Measurements from ENCODE around the gene GLIPR1L2. TPM values are rescaled to one million over a fixed set of nuclear protein-coding genes. Genes with fewer than 3 reads are reported as not detected.

Gene GLIPR1L2
- total RNA-seq, 6 donors from 2014 or later = 0.34 to 9.4 (median 2.8) TPM

- no peaks in the 10 kb centered on the region for H3K4me1 ChIP-seq
- H3K27ac ChIP-seq = no peak overlapping the region
- WGBS, 2 donors = 86 to 91% methylated on average over 1 of the region's 1 CpG
- H3K36me3 ChIP-seq = no peaks in the 10 kb centered on the region
- H3K4me3 ChIP-seq = no peak overlapping the region
- DNase-seq (no peak), ATAC-seq (ENCODE audit: low FRiP score in 2 of 2) (no peak)
- no peaks in the 10 kb centered on the region for H3K27me3 ChIP-seq
- TF ChIP-seq POLR2A (IDR thresholded peaks at IDR 0.05) (no peak), EP300 (IDR thresholded peaks at IDR 0.05) (no peak), POLR2AphosphoS5 (IDR thresholded peaks at IDR 0.05) (no peak)
- TF ChIP-seq, protein P1, sequence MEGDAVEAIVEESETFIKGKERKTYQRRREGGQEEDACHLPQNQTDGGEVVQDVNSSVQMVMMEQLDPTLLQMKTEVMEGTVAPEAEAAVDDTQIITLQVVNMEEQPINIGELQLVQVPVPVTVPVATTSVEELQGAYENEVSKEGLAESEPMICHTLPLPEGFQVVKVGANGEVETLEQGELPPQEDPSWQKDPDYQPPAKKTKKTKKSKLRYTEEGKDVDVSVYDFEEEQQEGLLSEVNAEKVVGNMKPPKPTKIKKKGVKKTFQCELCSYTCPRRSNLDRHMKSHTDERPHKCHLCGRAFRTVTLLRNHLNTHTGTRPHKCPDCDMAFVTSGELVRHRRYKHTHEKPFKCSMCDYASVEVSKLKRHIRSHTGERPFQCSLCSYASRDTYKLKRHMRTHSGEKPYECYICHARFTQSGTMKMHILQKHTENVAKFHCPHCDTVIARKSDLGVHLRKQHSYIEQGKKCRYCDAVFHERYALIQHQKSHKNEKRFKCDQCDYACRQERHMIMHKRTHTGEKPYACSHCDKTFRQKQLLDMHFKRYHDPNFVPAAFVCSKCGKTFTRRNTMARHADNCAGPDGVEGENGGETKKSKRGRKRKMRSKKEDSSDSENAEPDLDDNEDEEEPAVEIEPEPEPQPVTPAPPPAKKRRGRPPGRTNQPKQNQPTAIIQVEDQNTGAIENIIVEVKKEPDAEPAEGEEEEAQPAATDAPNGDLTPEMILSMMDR (IDR thresholded peaks at IDR 0.05) = no peak
- H3K9me3 ChIP-seq = no peaks in the 10 kb centered on the region
These were observed 13.3 kb downstream of the GLIPR1L2 start for GRCh38 chr12:75404231-75404630.

- ATAC-seq (ENCODE audit: low FRiP score in 2 of 2) = no peak
These were observed 16.8 kb downstream of the GLIPR1L2 start for GRCh38 chr12:75407683-75408082.

DNA sequence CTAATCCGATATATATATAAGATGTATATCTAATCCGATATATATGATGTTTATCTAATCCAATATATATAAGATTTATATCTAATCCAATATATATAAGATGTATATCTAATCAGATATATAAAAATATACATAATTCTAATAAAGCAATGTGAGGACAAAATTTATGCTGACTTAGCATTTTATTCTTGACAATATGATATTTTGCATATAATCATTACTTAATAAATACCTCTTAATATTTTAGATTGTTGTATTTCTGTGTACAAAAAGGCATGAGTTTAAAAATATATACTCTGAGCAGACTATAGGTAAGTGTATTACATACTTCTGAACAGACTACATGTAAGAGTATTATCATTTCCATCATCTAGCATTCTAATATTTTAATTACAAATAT is 18.9 kb downstream of the GLIPR1L2 start:
- 100% methylated on average over 2 of the region's 2 CpGs for WGBS, 2 donors
- H3K36me3 ChIP-seq = no peaks in the 10 kb centered on the region
- no peak overlapping the region for H3K27ac ChIP-seq
- no peak for ATAC-seq (ENCODE audit: low FRiP score in 2 of 2)
- no peak for DNase-seq
- H3K9me3 ChIP-seq = no peaks in the 10 kb centered on the region
- H3K27me3 ChIP-seq = no peaks in the 10 kb centered on the region
- no peak overlapping the region for H3K4me3 ChIP-seq
- no peaks in the 10 kb centered on the region for H3K4me1 ChIP-seq
- TF ChIP-seq POLR2A (IDR thresholded peaks at IDR 0.05) (no peak), EP300 (IDR thresholded peaks at IDR 0.05) (no peak), POLR2AphosphoS5 (IDR thresholded peaks at IDR 0.05) (no peak)
- TF ChIP-seq, protein P1 (IDR thresholded peaks at IDR 0.05) = no peak

More at GRCh38 chr12:75407683-75408082, 16.8 kb downstream of the GLIPR1L2 start:
- no peak for DNase-seq
- Histone ChIP-seq H3K27ac (no peak overlapping the region), H3K9me3 (no peaks in the 10 kb centered on the region), H3K27me3 (no peaks in the 10 kb centered on the region), H3K4me1 (no peaks in the 10 kb centered on the region), H3K4me3 (no peak overlapping the region), H3K36me3 (no peaks in the 10 kb centered on the region)
- TF ChIP-seq, protein P1 (IDR thresholded peaks at IDR 0.05) = no peak
- no peak for TF ChIP-seq POLR2A (IDR thresholded peaks at IDR 0.05)
- TF ChIP-seq POLR2AphosphoS5 (IDR thresholded peaks at IDR 0.05) = no peak
- no peak for TF ChIP-seq EP300 (IDR thresholded peaks at IDR 0.05)

GRCh38 chr12:75414671-75415070 is 23.8 kb downstream of the GLIPR1L2 start:
- no peak overlapping the region for H3K27ac ChIP-seq
- no peak for TF ChIP-seq EP300 (IDR thresholded peaks at IDR 0.05)
- no peak for TF ChIP-seq POLR2AphosphoS5 (IDR thresholded peaks at IDR 0.05)
- TF ChIP-seq, protein P1 (IDR thresholded peaks at IDR 0.05) = no peak
- no peak for TF ChIP-seq POLR2A (IDR thresholded peaks at IDR 0.05)
- no peaks in the 10 kb centered on the region for H3K36me3 ChIP-seq
- no peaks in the 10 kb centered on the region for H3K9me3 ChIP-seq
- DNase-seq (no peak), ATAC-seq (ENCODE audit: low FRiP score in 2 of 2) (no peak)
- no peaks in the 10 kb centered on the region for H3K4me1 ChIP-seq
- no peaks in the 10 kb centered on the region for H3K27me3 ChIP-seq
- H3K4me3 ChIP-seq = no peak overlapping the region
- WGBS, 2 donors = 93 to 96% methylated on average over 1 of the region's 1 CpG

GRCh38 chr12:75419841-75420240 is 29.0 kb downstream of the GLIPR1L2 start:
- 88 to 95% methylated on average over 2 of the region's 2 CpGs for WGBS, 2 donors

More at GRCh38 chr12:75419841-75420240, 29.0 kb downstream of the GLIPR1L2 start:
- TF ChIP-seq, protein P1 (IDR thresholded peaks at IDR 0.05) = no peak
- TF ChIP-seq POLR2AphosphoS5 (IDR thresholded peaks at IDR 0.05) (no peak), POLR2A (IDR thresholded peaks at IDR 0.05) (no peak), EP300 (IDR thresholded peaks at IDR 0.05) (no peak)
- Histone ChIP-seq H3K4me3 (no peak overlapping the region), H3K27ac (no peak overlapping the region), H3K9me3 (no peaks in the 10 kb centered on the region), H3K36me3 (no peaks in the 10 kb centered on the region), H3K27me3 (no peaks in the 10 kb centered on the region), H3K4me1 (no peaks in the 10 kb centered on the region)
- ATAC-seq (ENCODE audit: low FRiP score in 2 of 2) = no peak
- DNase-seq = no peak
